Activated CD4-positive, CD25-positive, alpha-beta regulatory T cell treated with anti-CD3 and anti-CD28 coated beads, Interleukin-2, amount 50 U/mL, for 72 hours (primary cell): ENCODE data around the gene FAM135A.
"Not testable (repeated sequence)": the region's sequence is repeated elsewhere in the genome, so short reads cannot be mapped to it uniquely, and the experiment has no call there.

Source experiments
- DNase-seq: peaks from one replicate; pipeline ENCODE4 v3.0.0; 2021

Gene FAM135A

GRCh38 chr6:70396796-70397729 lies 16.2 kb upstream of the FAM135A start:
- DNase-seq: no peak

- DNase-seq: no peak
Observed at GRCh38 chr6:70398783-70399728, 14.3 kb upstream of the FAM135A start.

DNA sequence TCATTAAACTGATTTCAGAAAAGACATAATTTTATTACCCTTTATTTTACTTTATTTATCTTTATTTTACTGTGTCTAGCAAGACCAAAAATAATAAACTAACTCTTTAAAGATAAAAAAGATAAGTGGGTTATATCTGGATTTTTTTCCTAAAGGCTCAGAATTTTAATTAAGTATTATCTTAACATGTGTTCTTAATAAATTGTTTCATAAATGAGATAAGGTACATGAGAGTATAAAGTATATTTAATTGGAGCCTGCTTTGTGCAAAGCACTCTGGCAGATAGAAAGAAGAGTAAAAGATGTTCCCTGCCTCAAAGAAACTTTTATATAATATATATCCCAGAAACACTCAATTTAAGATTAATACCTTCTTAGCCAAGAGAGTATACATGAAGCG lies 8.7 kb upstream of the FAM135A start:
- DNase-seq: no peak

- no peak for DNase-seq
Observed at GRCh38 chr6:70409216-70409615, 4.1 kb upstream of the FAM135A start.

DNA sequence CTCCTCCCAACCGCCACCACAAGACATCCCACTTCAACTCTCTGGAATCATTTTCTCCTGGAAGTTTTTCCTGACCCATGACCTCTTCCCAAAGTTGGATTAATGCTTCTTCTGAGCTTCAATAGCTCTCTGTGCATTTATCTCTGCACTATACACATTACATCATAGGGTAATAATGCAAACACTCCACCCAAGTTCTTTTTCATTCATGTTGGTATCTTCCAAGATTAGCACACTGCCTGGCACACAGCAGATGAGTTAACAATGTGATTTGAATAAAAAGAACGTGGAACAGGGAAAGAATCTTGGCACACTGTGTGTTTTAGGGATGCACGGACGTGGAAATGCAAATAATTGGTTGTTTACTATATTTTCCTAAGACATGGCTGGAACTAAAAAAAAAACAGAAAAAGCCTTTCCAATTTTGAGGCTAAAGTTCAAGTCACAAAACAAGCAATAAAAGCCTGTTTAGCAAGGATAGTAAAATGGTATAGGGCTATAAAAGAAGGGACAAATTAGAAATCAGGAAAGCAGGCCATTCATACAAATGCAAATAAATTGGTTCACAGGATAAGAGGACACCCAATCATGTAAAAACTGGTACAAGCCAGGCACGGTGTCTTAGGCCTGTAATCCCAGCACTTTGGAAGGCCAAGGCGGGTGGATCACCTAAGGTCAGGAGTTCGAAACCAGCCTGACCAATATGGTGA lies 1.6 kb upstream of the FAM135A start:
- no peak for DNase-seq

DNA sequence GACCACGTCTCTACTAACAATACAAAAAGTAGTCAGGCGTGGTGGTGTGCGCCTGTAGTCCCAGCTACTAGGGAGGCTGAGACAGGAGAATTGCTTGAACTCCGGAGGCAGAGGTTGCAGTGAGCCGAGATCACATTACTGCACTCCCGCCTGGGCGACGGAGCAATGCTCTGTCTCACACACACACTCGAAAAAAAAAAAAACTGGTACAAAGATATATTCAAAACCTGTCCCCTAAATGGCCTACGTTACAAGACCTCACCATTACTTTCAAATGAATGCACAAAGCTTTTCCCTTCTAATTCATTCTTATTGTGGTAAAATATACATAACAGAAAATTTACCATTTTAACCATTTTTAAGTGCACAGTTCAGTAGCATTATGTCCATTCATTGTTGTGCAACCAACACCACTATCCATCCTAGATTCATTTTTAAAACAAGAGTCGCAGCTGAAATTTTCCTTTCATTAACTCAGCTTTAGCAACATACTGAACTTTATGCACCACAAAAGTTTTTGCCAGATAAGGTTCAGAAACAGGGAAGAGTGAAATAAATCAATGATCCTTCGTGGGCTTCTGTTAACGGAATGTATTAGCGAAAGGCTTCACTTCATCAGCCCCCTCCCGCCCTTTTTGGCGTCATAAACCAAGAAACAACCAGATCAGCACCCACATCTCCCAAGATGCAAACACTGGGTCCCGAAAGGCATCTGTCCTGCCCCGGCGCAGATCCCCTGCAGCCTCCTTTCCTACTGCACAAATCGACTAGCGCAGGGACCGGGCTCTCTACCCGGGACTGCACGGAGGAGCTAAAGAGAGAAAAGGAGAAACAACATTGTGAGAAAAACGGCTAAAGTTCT lies 825 bp upstream of the FAM135A start:
- no peak for DNase-seq

DNA sequence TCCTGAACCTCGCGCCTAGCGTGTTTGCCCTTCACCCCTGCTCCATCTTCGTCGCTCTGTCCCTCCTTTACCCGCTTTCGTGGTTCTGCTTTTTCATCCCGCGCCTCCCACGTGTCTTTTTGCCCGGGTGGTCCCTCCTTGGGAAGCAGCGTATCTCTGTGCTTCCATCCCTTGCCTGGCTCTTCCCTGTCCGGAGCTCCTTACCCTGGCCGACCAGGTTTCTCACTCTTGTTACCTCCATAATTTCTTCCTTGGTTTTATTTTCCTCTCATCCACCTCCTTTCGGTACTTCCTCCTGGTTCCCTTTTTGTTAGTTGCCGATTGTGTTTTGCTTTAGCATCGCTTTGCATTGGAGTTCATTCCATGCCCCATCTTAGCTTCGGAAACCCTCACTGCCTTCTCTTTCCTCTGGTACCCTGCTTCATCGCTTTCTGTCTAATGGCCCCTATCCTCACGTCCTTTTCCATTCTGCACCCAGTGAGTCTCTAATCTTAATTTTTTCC lies 735 bp downstream of the FAM135A start:
- DNase-seq: no peak

- DNase-seq: no peak
Observed at GRCh38 chr6:70414813-70415212, 1.5 kb downstream of the FAM135A start.

DNA sequence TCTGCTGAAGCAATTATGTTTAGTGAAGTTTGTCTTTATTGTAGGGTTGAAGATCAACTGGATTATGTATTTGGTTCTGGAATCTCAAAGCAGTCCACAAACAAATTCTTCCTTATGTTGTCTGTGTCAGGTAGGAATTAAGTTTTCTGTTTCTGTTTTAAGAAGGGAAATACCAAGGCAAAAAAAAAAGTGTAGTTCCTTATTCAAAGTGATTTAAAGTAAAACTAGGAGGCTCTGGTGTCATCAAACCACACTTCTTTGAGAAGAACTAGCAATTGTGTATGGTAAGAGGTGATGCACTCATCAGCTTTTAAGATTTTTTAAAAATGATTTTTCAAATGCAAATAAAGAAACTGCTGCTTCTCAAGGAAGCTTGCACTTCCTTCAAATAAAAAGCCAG lies 1.9 kb downstream of the FAM135A start:
- DNase-seq: no peak

- DNase-seq: no peak
Observed at GRCh38 chr6:70415660-70416059, 2.4 kb downstream of the FAM135A start.

DNA sequence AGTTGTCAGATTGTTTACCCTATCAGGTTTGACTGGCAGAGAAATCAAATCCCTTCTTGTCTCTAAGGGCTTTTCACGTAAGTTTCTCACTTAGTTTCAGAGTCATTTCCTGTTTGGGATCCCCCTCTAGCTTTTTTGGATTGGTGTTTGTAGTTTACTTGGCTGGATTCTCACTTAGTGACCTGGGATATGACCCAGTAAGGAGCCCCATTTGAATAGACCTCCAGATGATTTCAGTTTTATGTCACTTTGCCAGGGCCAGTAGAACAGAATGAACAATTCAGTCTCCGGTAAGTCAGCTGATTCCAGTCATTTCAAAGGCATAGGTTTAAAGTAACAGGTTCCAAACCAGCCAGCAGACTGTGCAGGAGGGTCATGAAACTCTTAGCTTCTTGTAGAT lies 8.2 kb downstream of the FAM135A start:
- DNase-seq: no peak

DNA sequence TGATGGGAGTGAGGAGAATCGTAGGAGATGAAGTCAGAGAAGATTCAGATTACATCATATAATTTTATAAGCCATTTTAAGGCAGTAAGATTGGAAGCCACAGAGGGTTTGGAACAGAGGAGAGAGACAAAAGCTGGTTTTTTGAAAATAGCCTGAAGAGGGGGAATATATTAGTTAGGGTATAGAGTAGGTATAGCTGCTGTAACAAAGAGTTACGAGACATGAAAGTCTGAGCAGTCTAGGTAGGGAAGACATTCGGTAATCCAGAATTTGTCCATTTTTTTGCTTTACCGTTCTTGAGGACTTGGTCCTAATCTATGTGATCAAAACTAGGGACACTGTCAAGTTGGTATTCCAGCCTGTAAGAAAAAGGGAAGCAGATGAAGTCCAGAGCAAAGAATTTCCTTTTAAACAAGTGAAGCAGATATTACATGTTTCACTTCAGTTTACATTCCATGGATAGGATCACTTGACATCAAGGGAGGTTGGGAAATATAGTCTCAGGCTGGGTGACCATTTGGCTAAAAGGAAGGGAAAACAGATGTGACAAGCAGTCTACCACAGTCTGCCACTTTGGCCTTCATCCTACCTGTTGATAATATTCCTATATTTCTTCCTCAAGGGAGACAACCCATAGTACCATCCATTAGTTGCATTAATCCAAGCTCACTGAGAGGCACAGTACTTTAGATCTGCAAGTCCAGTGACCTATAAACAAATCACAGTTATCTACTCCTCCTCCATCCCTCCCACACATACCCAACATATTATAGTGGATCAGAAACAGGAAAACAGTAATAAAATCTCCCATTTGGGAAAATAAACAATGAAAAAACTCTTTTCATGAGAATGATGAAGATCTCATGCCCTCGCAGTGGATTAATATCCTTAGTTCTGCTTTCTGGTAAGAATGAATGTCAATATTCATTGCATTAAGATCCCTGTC lies 10.2 kb downstream of the FAM135A start:
- DNase-seq: no peak

DNA sequence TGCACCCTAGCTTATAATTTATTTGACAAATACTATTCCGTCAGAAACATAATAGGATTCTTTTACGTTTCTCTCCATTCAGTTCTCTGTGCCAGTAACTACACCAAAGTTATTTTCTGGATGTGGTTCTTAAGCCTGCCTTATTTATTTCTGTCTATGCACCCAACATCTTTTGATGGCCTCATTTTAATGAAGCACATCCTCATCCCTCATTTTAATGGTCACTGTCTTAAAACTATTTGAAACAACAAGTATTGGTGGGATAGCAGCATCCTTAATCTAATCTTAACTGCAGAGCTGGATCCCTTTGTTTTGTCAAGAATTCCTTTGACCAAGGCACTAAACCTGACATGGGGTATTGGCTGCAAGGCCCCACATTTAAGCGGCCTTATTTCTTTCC lies 11.0 kb downstream of the FAM135A start:
- DNase-seq: no peak

DNA sequence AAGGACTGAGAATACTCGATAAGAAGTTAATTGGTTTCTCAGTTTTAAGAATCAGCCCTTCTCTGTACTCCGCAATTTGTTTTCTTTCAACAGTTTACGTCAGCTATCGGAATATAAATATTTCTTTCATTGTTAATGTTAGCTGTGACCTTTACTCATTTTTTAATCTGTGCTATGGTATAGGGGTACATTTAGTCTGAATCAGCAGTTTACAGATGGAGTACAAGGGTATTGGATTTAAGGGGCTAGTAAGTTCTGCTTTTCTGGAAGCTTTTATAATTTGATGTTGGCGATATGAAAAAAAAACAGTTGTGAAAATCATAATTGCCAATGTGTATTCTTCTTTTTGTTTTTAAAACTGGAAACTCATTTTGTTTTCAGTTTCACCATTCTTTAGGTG lies 23.0 kb downstream of the FAM135A start:
- DNase-seq: no peak

GRCh38 chr6:70445001-70445400 lies 31.7 kb downstream of the FAM135A start:
- no peak for DNase-seq

GRCh38 chr6:70447343-70448070 lies 34.2 kb downstream of the FAM135A start:
- not testable (repeated sequence) for DNase-seq

GRCh38 chr6:70453899-70454298 lies 40.6 kb downstream of the FAM135A start:
- not testable (repeated sequence) for DNase-seq

DNA sequence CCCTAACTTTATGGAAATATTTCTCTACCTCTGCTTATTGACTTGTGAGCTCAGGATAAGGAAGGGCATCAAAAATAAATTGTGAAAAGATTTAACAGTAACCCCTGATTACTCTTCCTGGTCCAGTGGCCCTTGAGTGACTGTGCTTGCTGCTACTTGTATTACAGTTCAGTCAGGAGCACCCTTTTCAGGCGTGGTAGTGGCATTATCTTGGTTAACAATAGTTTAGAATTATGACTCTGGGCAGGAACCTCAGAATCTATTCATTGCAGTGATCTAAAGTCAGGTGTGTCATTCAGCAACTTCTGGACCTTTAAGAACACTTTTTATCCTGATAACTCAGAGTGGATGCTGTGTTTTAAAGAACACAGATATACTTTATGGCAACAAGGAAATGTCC lies 43.4 kb downstream of the FAM135A start:
- DNase-seq: no peak

GRCh38 chr6:70459235-70459634 lies 45.9 kb downstream of the FAM135A start:
- no peak for DNase-seq

DNA sequence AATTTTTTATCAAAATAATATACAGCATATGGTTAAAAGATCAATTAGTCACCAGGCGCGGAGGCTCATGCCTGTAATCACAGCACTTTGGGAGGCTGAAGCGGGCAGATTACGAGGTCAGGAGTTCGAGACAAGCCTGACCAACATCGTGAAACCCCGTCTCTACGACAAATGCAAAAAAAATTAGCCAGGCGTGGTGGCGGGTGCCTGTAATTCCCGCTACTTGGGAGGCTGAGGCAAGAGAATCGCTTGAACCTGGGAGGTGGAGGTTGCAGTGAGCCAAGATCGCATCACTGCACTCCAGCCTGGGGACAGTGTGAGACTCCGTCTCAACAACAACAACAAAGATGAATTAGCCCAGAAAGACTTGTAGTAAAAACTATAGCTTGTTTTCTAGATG lies 46.4 kb downstream of the FAM135A start:
- DNase-seq: not testable (repeated sequence)
